ENCODE results near the gene PRG2.

PRG2 gene

DNA sequence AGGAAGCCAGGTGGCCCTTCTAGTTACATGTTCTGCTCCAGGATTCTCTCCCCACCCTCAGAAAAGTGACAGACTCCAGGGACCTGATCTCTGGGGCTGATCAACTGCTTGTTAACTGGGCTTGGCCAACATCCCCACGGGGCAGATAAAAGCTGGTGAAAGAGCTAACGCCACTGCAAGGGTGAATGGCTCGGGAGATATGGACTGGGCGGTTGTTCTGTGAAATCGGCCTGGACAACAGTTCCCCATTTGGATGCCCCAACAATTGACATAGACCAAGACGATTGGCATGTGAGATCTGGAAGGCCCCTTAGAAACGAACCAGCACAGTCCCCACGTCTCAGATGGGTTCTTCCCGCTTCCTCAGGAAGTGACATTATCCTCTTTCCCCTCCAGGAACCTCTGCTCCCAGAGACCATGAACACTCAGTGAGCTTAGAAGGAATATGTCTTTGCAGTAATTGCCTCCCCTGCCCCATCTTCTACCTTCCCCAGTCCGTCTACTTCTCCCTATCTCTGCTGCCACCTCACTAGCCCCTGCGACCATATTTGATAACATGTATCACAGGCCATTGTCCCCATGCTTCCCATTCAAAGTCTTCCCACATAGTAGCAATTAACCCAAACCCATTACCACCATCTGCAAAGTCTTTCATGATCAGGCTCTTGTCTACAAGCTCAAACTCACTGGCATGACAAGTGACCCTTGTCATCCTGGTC is 5.6 kb upstream of the PRG2 start:
- DNase-seq, result no peak

GRCh38 chr11:57394203-57394965 is 3.9 kb upstream of the PRG2 start:
- no peak for DNase-seq

- no peak for DNase-seq
Measured at GRCh38 chr11:57392763-57393105, 2.3 kb upstream of the PRG2 start.

DNA sequence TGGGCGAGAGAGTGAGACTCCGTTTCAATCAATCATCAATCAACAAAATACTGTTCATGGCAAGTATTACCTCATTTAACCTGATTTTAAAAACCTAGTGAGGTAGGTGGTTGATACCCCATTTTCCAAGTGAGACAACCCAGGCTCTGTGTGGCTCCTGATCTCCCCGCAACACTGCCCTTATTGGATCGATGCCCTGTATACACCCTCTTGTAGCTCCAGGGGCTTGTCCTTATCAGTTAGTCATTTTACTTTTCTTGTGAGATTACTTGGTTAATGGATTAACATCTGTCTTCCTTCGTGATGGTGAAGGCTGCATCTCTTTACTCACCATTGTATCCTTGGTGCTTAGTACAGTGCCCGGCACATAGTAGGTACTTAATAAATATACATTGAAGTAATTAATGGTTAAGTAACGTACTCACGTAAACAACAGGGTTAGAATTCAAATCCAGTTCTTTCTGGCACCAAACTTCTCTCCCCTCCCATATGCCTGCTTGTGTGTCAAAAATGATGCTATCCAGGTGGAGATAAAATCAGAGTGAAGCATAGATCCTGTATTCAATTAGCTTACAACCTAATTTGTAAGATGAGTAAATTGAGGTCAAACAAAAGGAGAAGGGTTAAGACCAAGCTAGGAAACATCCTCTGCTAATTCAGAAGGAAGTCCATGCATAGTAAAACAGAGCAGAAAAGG is 1.8 kb upstream of the PRG2 start:
- DNase-seq, result no peak

DNA sequence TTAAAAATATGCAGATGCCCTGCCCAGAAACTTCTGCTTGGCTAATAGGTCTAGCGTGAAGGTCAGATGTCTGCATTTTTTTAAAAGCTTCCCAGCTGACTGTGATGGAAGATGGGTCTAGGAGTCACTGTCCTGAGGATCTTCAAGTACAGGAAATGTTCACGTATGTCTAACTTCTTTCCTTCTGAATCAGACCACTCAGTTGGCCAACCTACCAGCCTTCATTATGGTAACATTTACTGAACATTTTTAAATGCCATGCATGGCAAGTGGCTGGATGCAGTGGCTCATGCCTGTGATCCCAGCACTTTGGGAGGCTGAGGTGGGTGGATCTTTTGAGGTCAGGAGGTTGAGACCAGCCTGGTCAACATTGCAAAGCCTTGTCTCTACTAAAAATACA is 1.1 kb upstream of the PRG2 start:
- no peak for DNase-seq

- DNase-seq, result no peak
Measured at GRCh38 chr11:57391111-57391510, 661 bp upstream of the PRG2 start.

DNA sequence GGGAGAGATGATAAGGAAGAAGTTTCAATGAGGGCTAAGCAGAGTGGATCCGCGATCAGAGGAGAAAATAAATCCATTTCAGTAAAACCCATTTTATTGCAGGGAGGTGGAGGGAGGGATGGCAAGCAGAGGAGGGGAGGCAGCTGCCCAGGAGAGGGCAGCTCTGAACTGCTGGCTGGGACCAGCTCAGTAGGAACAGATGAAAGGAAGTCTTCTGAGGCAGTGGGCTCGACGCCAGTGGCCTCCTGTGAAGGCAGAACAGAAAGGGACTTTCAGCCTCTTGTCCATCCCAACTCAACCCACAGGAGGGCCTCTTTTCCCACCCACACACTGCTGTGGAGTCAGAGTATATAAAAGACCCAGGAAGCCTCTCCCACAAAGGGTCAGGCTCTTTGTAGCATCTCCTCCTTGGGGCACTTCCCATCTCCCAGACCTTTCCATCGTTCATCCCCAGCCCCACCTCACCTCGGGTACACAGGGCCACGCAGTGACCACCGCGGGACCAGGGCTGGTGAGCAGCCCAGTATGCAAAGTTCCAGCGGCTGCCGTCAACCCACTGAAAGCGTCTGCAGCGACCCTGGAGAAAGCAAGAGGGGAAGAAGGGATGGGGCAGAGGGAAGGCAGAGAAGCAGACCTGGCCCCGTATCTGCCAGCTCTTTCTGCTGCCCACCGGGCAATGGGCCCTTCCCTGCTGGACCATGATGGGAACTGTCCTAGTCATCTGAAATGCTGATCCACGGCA is 3.0 kb downstream of the PRG2 start:
- no peak for DNase-seq

GRCh38 chr11:57386178-57386940 is 4.1 kb downstream of the PRG2 start:
- no peak for DNase-seq

GRCh38 chr11:57380975-57381374 is 9.5 kb downstream of the PRG2 start, which contains the start of gene PRG3:
TSS of gene PRG3 (minus strand) at chr11:57381150. CDS start at chr11:57380708, 442 bp downstream.
- no peak for DNase-seq

DNA sequence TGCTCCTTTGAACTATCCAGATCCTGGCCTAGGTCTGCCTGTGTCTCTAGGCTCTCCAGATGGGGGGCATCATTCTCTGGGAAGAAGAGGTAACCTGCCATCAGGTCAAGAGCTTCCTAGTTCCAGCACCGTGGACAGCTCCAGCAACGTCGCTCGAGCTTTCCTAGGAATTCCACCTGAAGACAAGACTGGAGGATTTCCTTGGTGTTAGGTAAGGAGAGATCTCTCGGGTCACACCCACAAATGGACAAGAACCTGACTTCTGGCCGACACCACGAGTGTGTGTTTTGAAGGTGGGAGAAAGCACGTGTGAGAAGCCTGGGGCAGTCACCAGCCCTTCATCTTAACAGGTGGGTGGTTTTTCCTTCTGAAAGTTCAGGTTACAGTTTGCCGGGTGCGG is 10.7 kb downstream of the PRG2 start:
- DNase-seq, result no peak

DNA sequence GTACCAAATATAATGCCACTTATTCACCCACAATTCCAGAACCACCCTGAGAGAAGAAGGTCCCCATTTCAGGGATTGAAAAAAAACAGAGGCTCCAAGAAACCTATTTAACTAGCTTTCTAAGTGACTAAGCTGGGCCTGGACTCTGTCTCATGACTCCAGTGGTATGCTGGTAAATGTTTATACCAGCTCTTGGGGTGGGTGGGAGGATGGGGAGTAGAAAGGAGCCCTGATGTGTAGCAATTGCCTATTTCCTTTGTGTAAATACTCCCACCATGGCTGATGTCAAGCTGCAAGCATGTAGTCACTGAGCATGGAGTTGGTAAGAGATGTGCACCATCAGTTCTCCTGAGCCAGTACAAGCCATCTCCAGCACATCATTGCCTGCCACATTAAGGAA is 12.3 kb downstream of the PRG2 start:
- DNase-seq, result no peak

- DNase-seq, result no peak
Measured at GRCh38 chr11:57377107-57377506, 13.3 kb downstream of the PRG2 start.

GRCh38 chr11:57376095-57377090 is 14.1 kb downstream of the PRG2 start:
- no peak for DNase-seq

GRCh38 chr11:57375490-57375889 is 15.0 kb downstream of the PRG2 start:
- DNase-seq, result no peak

GRCh38 chr11:57374966-57375365 is 15.5 kb downstream of the PRG2 start:
- DNase-seq, result no peak

- no peak for DNase-seq
Measured at GRCh38 chr11:57373146-57373545, 17.3 kb downstream of the PRG2 start.

GRCh38 chr11:57370941-57371340 is 19.5 kb downstream of the PRG2 start:
- DNase-seq, result no peak

- DNase-seq, result no peak
Measured at GRCh38 chr11:57370251-57370650, 20.2 kb downstream of the PRG2 start.

DNA sequence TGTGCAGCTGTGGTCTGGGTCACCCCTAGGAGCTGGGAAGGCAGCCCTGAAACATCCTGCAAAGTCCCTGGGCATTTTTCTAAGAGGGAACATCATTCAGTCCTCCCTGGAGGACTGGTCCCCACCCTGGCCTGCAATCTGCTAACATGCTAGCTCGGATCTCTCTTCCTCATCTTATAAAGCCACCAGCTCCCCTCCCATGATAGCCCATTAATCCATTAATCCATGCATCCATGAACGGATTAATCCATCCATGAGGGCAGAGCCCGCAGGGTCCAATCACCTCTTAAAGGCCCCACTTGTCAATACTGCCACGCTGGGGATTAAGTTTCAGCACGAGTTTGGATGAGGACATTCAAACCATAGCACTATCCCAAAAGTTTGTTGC is 21.6 kb downstream of the PRG2 start:
- no peak for DNase-seq

- no peak for DNase-seq
Measured at GRCh38 chr11:57368106-57368844, 22.2 kb downstream of the PRG2 start.

All from effector CD4-positive, alpha-beta T cell (primary cell).